ENCODE results near the gene DOCK1.

DNA sequence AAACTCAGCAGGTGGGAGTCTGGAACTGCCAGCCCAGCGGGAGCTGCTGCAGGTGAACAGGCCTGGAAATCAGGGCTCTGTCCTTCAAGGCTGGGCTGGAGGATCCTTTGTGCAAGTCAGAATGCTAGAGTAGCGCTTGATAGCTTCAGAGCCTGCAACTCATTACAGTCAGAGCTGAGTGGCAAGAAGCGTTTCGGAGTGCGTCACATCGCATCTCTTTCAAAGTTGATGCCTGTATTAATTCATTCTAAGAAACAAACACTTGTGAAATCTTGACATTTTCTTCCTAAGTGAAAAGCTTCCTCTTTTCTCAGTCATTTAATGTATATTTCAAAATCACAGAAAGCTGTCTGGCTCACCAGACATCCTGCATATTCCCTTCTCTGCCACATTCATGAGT is 522.7 kb downstream of the DOCK1 start:
- TF ChIP-seq, protein P1, sequence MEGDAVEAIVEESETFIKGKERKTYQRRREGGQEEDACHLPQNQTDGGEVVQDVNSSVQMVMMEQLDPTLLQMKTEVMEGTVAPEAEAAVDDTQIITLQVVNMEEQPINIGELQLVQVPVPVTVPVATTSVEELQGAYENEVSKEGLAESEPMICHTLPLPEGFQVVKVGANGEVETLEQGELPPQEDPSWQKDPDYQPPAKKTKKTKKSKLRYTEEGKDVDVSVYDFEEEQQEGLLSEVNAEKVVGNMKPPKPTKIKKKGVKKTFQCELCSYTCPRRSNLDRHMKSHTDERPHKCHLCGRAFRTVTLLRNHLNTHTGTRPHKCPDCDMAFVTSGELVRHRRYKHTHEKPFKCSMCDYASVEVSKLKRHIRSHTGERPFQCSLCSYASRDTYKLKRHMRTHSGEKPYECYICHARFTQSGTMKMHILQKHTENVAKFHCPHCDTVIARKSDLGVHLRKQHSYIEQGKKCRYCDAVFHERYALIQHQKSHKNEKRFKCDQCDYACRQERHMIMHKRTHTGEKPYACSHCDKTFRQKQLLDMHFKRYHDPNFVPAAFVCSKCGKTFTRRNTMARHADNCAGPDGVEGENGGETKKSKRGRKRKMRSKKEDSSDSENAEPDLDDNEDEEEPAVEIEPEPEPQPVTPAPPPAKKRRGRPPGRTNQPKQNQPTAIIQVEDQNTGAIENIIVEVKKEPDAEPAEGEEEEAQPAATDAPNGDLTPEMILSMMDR (IDR thresholded peaks at IDR 0.05): no peak
- TF ChIP-seq YY1 (IDR thresholded peaks at IDR 0.05; ENCODE audit: low read depth) (no peak), EP300 (IDR thresholded peaks at IDR 0.05; ENCODE audit: borderline replicate concordance in 1 of 2, low read depth in 1 of 2, low read length in 1 of 2) (no peak), RAD21 (IDR thresholded peaks at IDR 0.05; ENCODE audit: low read length) (no peak), MXI1 (IDR thresholded peaks at IDR 0.05; ENCODE audit: low read depth, low read length) (no peak), CHD2 (IDR thresholded peaks at IDR 0.05; ENCODE audit: low read length, partially characterized antibody) (no peak), FOXJ3 (CRISPR knock-in tag; IDR thresholded peaks at IDR 0.05) (no peak), TAF1 (IDR thresholded peaks at IDR 0.05; ENCODE audit: borderline replicate concordance, low read depth, low read length) (no peak), JUND (IDR thresholded peaks at IDR 0.05) (no peak)
- TF ChIP-seq, protein P2, sequence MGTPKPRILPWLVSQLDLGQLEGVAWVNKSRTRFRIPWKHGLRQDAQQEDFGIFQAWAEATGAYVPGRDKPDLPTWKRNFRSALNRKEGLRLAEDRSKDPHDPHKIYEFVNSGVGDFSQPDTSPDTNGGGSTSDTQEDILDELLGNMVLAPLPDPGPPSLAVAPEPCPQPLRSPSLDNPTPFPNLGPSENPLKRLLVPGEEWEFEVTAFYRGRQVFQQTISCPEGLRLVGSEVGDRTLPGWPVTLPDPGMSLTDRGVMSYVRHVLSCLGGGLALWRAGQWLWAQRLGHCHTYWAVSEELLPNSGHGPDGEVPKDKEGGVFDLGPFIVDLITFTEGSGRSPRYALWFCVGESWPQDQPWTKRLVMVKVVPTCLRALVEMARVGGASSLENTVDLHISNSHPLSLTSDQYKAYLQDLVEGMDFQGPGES (IDR thresholded peaks at IDR 0.05; ENCODE audit: low read depth, low read length): no peak
- TF ChIP-seq, protein P3, sequence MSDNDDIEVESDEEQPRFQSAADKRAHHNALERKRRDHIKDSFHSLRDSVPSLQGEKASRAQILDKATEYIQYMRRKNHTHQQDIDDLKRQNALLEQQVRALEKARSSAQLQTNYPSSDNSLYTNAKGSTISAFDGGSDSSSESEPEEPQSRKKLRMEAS (IDR thresholded peaks at IDR 0.05; ENCODE audit: low read depth): no peak
- TF ChIP-seq, protein P4, sequence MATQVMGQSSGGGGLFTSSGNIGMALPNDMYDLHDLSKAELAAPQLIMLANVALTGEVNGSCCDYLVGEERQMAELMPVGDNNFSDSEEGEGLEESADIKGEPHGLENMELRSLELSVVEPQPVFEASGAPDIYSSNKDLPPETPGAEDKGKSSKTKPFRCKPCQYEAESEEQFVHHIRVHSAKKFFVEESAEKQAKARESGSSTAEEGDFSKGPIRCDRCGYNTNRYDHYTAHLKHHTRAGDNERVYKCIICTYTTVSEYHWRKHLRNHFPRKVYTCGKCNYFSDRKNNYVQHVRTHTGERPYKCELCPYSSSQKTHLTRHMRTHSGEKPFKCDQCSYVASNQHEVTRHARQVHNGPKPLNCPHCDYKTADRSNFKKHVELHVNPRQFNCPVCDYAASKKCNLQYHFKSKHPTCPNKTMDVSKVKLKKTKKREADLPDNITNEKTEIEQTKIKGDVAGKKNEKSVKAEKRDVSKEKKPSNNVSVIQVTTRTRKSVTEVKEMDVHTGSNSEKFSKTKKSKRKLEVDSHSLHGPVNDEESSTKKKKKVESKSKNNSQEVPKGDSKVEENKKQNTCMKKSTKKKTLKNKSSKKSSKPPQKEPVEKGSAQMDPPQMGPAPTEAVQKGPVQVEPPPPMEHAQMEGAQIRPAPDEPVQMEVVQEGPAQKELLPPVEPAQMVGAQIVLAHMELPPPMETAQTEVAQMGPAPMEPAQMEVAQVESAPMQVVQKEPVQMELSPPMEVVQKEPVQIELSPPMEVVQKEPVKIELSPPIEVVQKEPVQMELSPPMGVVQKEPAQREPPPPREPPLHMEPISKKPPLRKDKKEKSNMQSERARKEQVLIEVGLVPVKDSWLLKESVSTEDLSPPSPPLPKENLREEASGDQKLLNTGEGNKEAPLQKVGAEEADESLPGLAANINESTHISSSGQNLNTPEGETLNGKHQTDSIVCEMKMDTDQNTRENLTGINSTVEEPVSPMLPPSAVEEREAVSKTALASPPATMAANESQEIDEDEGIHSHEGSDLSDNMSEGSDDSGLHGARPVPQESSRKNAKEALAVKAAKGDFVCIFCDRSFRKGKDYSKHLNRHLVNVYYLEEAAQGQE (IDR thresholded peaks at IDR 0.05; ENCODE audit: low read depth, low read length): no peak

Measured in SK-N-SH (cell line).